Prostate gland (tissue), 2 donors: ENCODE measurements around the gene SLC9A4.

Experiments used
- CTCF ChIP-seq, 4 experiments: fragments of 200-600 bp in 2 of 4; fragments of 450-650 bp in 2 of 4; sonication (generic) in 2 of 4; IDR thresholded peaks; 1 replicate in 3 of 4; 2 replicates in 1 of 4; pipeline ENCODE4 v1.5.1; 2016 to 2019; ENCODE audit warnings: antibody characterized with exemption in 4 of 4, mild to moderate bottlenecking in 2 of 4, moderate library complexity in 2 of 4
- POLR2A ChIP-seq: fragments of 450-650 bp; IDR thresholded peaks from one replicate; pipeline ENCODE4 v1.6.1; 2016; ENCODE audit warnings: antibody characterized with exemption, mild to moderate bottlenecking

GRCh38 chr2:102498414-102498813 is 25.4 kb downstream of the SLC9A4 start:
- TF ChIP-seq CTCF (IDR thresholded peaks at IDR 0.05), result no peak
- TF ChIP-seq POLR2A, result no peak
